Chondrocyte (in vitro differentiated cells): Measurements from ENCODE around the gene UBASH3B. TPM values are rescaled to one million over a fixed set of nuclear protein-coding genes. Genes with fewer than 3 reads are reported as not detected.
"Not testable (repeated sequence)": the region's sequence is repeated elsewhere in the genome, so short reads cannot be mapped to it uniquely, and the experiment has no call there.

Experiments used
- DNase-seq: peaks from one replicate; pipeline ENCODE4 v3.0.0; 2021; ENCODE audit warnings: mixed read lengths, low spot score
- H3K27ac Mint-ChIP-seq: one replicate; pipeline ENCODE4 v1.8.0; 2021; ENCODE audit warnings: mild to moderate bottlenecking, moderate library complexity, mixed read lengths; ENCODE audit not compliant: unreplicated experiment
- H3K27me3 Mint-ChIP-seq: 2 replicates; pipeline ENCODE4 v1.8.0; 2021; ENCODE audit warnings: low read depth, mixed read lengths
- H3K36me3 Mint-ChIP-seq: 2 replicates; pipeline ENCODE4 v1.8.0; 2021; ENCODE audit warnings: low read depth, mixed read lengths
- H3K4me1 Mint-ChIP-seq: 2 replicates; pipeline ENCODE4 v1.8.0; 2021; ENCODE audit warnings: low read depth, mild to moderate bottlenecking, mixed read lengths
- H3K4me3 Mint-ChIP-seq: one replicate; pipeline ENCODE4 v1.8.0; 2021; ENCODE audit warnings: mild to moderate bottlenecking, moderate library complexity, mixed read lengths; ENCODE audit not compliant: unreplicated experiment
- H3K9me3 Mint-ChIP-seq: 2 replicates; pipeline ENCODE4 v1.8.0; 2021; ENCODE audit warnings: low read depth, mixed read lengths
- total RNA-seq: library from RNA; stranded (reverse); gene quantifications from 3 replicates; pipeline ENCODE4 v1.2.1, GENCODE V29; 2021
- TF ChIP-seq, protein P1 (sequence below): fragments of 200-600 bp; sonication (generic); IDR thresholded peaks from 2 replicates; pipeline ENCODE4 v1.5.0; 2021; ENCODE audit warnings: antibody characterized with exemption, mild to moderate bottlenecking, moderate library complexity

The UBASH3B gene
- total RNA-seq, 1 donor from 2014 or later = 14.4 TPM

DNA sequence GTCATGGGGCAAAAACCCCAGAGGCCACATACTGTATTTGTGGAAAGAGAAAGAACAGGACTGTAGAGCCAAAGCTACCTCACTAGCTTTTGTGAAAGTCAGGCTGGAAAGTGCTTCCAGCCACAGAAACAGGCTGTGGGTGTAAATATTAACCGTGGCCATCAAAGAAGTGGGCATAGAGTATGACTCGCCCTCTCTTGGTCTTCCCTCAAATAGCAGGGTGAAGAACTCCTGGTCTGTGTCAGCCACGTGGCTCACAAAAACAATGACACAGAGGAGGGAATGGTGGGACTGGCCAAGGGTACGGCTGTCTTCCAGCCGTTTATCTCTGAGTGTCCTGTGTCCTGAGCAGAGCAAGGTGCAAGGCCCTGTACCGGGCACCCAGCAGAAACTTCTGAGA is 37.6 kb upstream of the UBASH3B start:
- H3K36me3 Mint-ChIP-seq = no peaks in the 10 kb centered on the region
- TF ChIP-seq, protein P1, sequence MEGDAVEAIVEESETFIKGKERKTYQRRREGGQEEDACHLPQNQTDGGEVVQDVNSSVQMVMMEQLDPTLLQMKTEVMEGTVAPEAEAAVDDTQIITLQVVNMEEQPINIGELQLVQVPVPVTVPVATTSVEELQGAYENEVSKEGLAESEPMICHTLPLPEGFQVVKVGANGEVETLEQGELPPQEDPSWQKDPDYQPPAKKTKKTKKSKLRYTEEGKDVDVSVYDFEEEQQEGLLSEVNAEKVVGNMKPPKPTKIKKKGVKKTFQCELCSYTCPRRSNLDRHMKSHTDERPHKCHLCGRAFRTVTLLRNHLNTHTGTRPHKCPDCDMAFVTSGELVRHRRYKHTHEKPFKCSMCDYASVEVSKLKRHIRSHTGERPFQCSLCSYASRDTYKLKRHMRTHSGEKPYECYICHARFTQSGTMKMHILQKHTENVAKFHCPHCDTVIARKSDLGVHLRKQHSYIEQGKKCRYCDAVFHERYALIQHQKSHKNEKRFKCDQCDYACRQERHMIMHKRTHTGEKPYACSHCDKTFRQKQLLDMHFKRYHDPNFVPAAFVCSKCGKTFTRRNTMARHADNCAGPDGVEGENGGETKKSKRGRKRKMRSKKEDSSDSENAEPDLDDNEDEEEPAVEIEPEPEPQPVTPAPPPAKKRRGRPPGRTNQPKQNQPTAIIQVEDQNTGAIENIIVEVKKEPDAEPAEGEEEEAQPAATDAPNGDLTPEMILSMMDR = no peak

DNA sequence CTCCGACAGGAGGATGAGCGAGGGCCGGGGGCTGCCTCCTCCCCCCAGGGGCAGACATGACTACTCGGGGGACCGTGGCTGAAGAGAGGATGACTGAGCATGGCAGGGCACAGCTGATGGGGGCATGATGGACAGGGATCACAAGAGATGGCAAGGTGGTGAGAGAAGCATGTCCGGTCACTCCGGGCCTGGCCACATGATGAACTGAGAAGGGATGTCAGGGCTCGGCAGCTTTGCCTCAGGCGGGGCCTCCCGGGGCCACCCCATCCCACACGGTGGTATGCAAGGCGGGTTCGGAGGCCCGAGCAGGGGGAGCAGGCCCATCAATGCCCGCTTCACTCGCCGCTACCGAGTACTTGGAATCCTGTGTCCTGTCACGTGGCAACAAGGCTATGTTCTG is 36.6 kb upstream of the UBASH3B start:
- no peak for DNase-seq
- TF ChIP-seq, protein P1 = no peak
- Mint-ChIP-seq H3K9me3 (peaks cover 6% of the 10 kb centered on the region), H3K27ac (no peak overlapping the region), H3K4me3 (no peak overlapping the region), H3K36me3 (no peaks in the 10 kb centered on the region), H3K27me3 (peaks cover 5% of the 10 kb centered on the region), H3K4me1 (no peaks in the 10 kb centered on the region)

More for the DNA sequence above, 37.6 kb upstream of the UBASH3B start:
- peaks cover 6% of the 10 kb centered on the region for H3K9me3 Mint-ChIP-seq
- H3K27me3 Mint-ChIP-seq = peaks cover 3% of the 10 kb centered on the region
- no peaks in the 10 kb centered on the region for H3K4me1 Mint-ChIP-seq
- no peak overlapping the region for H3K4me3 Mint-ChIP-seq
- no peak overlapping the region for H3K27ac Mint-ChIP-seq
- DNase-seq = no peak

DNA sequence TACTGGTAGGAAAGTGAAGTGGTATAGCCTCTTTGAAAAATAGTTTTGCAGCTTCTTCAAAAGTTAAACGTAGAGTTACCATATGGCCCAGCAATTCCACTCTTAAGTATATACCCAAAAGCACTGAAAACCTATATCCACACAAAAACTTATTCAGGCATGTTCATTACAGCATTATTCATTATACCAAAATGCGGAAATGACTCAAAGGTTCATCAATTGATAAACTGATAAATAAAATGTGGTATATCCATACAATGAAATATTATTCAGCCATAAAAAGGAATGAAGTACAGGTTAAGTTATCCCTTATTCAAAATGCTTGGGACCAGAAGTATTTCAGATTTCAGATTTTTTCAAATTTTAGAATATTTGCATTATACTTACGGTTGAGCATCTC is 35.8 kb upstream of the UBASH3B start:
- no peaks in the 10 kb centered on the region for H3K4me1 Mint-ChIP-seq

GRCh38 chr11:122625501-122625900 is 30.0 kb upstream of the UBASH3B start:
- not testable (repeated sequence) for H3K36me3 Mint-ChIP-seq, H3K4me1 Mint-ChIP-seq, DNase-seq

More for the DNA sequence above, 35.8 kb upstream of the UBASH3B start:
- H3K4me3 Mint-ChIP-seq = no peak overlapping the region
- DNase-seq = no peak
- H3K27ac Mint-ChIP-seq = no peak overlapping the region
- H3K27me3 Mint-ChIP-seq = peaks cover 5% of the 10 kb centered on the region
- no peaks in the 10 kb centered on the region for H3K36me3 Mint-ChIP-seq
- H3K9me3 Mint-ChIP-seq = peaks cover 6% of the 10 kb centered on the region
- TF ChIP-seq, protein P1 = no peak

DNA sequence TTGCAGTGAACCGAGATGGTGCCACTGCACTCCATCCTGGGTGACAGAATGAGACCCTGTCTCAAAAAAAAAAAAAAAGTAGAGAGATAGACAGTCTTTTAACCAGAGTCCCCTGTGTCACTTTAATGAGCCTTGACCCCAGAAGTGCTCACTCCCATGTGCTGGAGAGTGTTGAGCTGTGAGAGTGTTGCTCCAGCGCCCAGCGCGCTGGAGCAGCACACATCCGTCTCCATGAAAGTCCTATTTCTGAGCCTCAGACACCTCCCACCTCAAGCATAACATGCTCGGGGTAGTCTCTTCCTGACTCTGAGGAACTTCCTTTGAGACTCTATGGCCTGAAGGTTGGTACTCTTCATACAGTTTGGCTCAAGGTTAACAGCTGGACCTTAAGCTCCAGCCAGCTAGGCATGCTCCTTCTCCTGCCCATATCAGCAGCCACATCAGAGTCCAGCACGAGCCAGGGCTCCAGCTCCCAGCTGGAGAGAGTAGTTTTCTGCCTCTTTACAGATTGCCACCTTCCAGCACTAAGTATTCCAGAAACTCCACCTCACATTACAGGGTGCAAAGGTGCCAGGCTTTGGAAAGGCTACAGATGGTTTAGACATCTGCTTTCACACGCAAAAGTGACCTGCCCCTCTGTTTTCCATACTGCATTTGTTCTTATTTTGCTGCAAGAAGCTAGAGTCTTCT is 29.4 kb upstream of the UBASH3B start:
- Mint-ChIP-seq H3K27ac (no peak overlapping the region), H3K27me3 (peaks cover 2% of the 10 kb centered on the region), H3K4me3 (no peak overlapping the region), H3K36me3 (no peaks in the 10 kb centered on the region), H3K4me1 (peaks cover 7% of the 10 kb centered on the region), H3K9me3 (no peaks in the 10 kb centered on the region)
- no peak for DNase-seq
- TF ChIP-seq, protein P1 = no peak

More at GRCh38 chr11:122625501-122625900, 30.0 kb upstream of the UBASH3B start:
- H3K27me3 Mint-ChIP-seq, H3K27ac Mint-ChIP-seq, H3K4me3 Mint-ChIP-seq, H3K9me3 Mint-ChIP-seq: not testable (repeated sequence)

DNA sequence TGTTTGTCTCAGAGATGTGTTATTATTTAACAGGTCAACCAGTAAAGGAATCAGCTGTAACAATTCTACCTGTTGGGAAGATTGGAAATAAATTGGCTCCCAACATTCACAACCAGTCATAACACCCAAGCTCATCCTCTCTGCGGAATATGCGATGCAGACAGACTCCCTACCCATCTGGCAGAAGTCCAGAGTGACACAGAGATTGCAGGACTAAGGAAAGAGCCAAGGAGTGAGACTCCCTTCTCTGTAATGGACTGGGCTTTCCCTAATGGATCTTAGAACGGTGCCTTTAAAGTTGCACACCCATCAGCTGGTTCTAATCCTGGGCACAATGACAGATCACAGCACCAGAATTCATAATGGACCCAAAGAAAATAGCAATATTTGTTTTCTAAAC is 27.8 kb upstream of the UBASH3B start:
- Mint-ChIP-seq H3K4me1 (peaks cover 7% of the 10 kb centered on the region), H3K27me3 (peaks cover 2% of the 10 kb centered on the region), H3K4me3 (no peak overlapping the region), H3K27ac (no peak overlapping the region), H3K36me3 (no peaks in the 10 kb centered on the region), H3K9me3 (no peaks in the 10 kb centered on the region)
- DNase-seq = no peak
- TF ChIP-seq, protein P1 = no peak
